Adipose tissue (tissue), 3 donors: Measurements from ENCODE around the gene PNO1. TPM values are rescaled to one million over a fixed set of nuclear protein-coding genes. Genes with fewer than 3 reads are reported as not detected.
A peak's percentile ranks its signal among the peaks of the same experiment; 100 is the strongest.
"Not testable (repeated sequence)": the region's sequence is repeated elsewhere in the genome, so short reads cannot be mapped to it uniquely, and the experiment has no call there.

Experiments used
- H3K27ac ChIP-seq: one replicate; pipeline ENCODE4 v1.5.1; 2013; ENCODE audit warnings: low read depth, low read length
- WGBS, 3 donors: extraction: QIAGEN DNeasy Blood & Tissue Kit; methylation state at CpG; one replicate each; pipeline ENCODE4 v1.1.7; 2013; 5-methylcytosine and 5-hydroxymethylcytosine counted together
- polyA plus RNA-seq, 3 donors: library from polyadenylated mRNA; stranded (reverse); fragments of 200-250 nt; gene quantifications; one replicate each; pipeline ENCODE4 v1.2.3, GENCODE V29; 2013
- donor health status: healthy with polysubstance abuse.
- donor health status: Bipolar disorder and iron deficiency.
- donor health status: healthy.

Gene PNO1
- polyA plus RNA-seq = 10 to 100 TPM in 2 of 3 donors, 1 to 10 TPM in 1; 6.3 to 23.4 (median 13.0) TPM

GRCh38 chr2:68157402-68158133 is at the start of gene PNO1:
Gene PNO1 (plus strand): TSS chr2:68157888. CDS start chr2:68157935, 47 bp downstream.
- H3K27ac ChIP-seq = peak within 1 kb of the TSS; percentile 67
- WGBS, 3 donors = 0 to 1% (median 0%) methylated on average over 44 of the region's 44 CpGs

GRCh38 chr2:68108120-68108519 is 49.6 kb upstream of the PNO1 start:
- 65 to 86% (median 66%) methylated on average over 3 of the region's 3 CpGs for WGBS, 3 donors
- no peak overlapping the region for H3K27ac ChIP-seq

- 59 to 78% (median 63%) methylated on average over 3 of the region's 3 CpGs for WGBS, 3 donors
- H3K27ac ChIP-seq = no peak overlapping the region
These were observed 47.6 kb upstream of the PNO1 start for GRCh38 chr2:68110102-68110501.

GRCh38 chr2:68115965-68116364 is 41.7 kb upstream of the PNO1 start:
- 74 to 86% (median 81%) methylated on average over 3 of the region's 3 CpGs for WGBS, 3 donors
- H3K27ac ChIP-seq = no peak overlapping the region

GRCh38 chr2:68117922-68118321 is 39.8 kb upstream of the PNO1 start:
- H3K27ac ChIP-seq = not testable (repeated sequence)
- 92 to 96% (median 95%) methylated on average over 4 of the region's 4 CpGs for WGBS, 3 donors

GRCh38 chr2:68118816-68119215 is 38.9 kb upstream of the PNO1 start:
- 73 to 79% (median 75%) methylated on average over 7 of the region's 7 CpGs for WGBS, 3 donors
- no peak overlapping the region for H3K27ac ChIP-seq

- 55 to 71% (median 65%) methylated on average over 5 of the region's 5 CpGs for WGBS, 3 donors
These were observed 38.2 kb upstream of the PNO1 start for GRCh38 chr2:68119504-68119903.

GRCh38 chr2:68121873-68122679 is 35.6 kb upstream of the PNO1 start:
- 33 to 49% (median 44%) methylated on average over 15 to 16 of the region's 16 CpGs for WGBS, 3 donors
- H3K27ac ChIP-seq = no peak overlapping the region

More at GRCh38 chr2:68119504-68119903, 38.2 kb upstream of the PNO1 start:
- no peak overlapping the region for H3K27ac ChIP-seq

- WGBS, 3 donors = 26 to 33% (median 29%) methylated on average over 8 of the region's 8 CpGs
- H3K27ac ChIP-seq = no peak overlapping the region
These were observed 35.1 kb upstream of the PNO1 start for GRCh38 chr2:68122680-68122964.

- H3K27ac ChIP-seq = no peak overlapping the region
- WGBS, 3 donors = 50 to 92% (median 69%) methylated on average over 2 of the region's 2 CpGs
These were observed 33.4 kb upstream of the PNO1 start for GRCh38 chr2:68124321-68124720.

GRCh38 chr2:68125821-68126220 is 31.9 kb upstream of the PNO1 start:
- 65 to 84% (median 72%) methylated on average over 5 of the region's 5 CpGs for WGBS, 3 donors
- H3K27ac ChIP-seq = no peak overlapping the region

- no peak overlapping the region for H3K27ac ChIP-seq
- 61 to 89% (median 86%) methylated on average over 2 of the region's 2 CpGs for WGBS, 3 donors
These were observed 31.1 kb upstream of the PNO1 start for GRCh38 chr2:68126561-68126960.

GRCh38 chr2:68127358-68128242 is 30.1 kb upstream of the PNO1 start:
- WGBS, 3 donors = 44 to 83% (median 70%) methylated on average over 2 of the region's 2 CpGs

GRCh38 chr2:68134120-68134519 is 23.6 kb upstream of the PNO1 start:
- no peak overlapping the region for H3K27ac ChIP-seq
- 96 to 100% (median 98%) methylated on average over 1 of the region's 1 CpG for WGBS, 3 donors

More at GRCh38 chr2:68127358-68128242, 30.1 kb upstream of the PNO1 start:
- no peak overlapping the region for H3K27ac ChIP-seq

GRCh38 chr2:68134554-68134953 is 23.1 kb upstream of the PNO1 start:
- no peak overlapping the region for H3K27ac ChIP-seq
- WGBS, 3 donors = 68 to 93% (median 87%) methylated on average over 6 of the region's 6 CpGs

- H3K27ac ChIP-seq = no peak overlapping the region
- 56 to 61% (median 59%) methylated on average over 7 of the region's 7 CpGs for WGBS, 3 donors
These were observed 22.0 kb upstream of the PNO1 start for GRCh38 chr2:68135448-68136320.

GRCh38 chr2:68141875-68142274 is 15.8 kb upstream of the PNO1 start:
- H3K27ac ChIP-seq = no peak overlapping the region
- WGBS, 3 donors = 91 to 93% (median 92%) methylated on average over 2 of the region's 2 CpGs

GRCh38 chr2:68151037-68151436 is 6.7 kb upstream of the PNO1 start:
- no peak overlapping the region for H3K27ac ChIP-seq
